H1 (cell line): ENCODE measurements around the gene RADX. TPM values are rescaled to one million over a fixed set of nuclear protein-coding genes. Genes with fewer than 3 reads are reported as not detected.

Experiments used
- CTCF ChIA-PET: fragments of 300-600 bp; sonication (Branson Sonifier 250); formaldehyde crosslinking; loops from one replicate; lab custom pipeline; 2021; ENCODE audit not compliant: partially characterized antibody; lab: Charles Lee
- POLR2A ChIA-PET: fragments of 300-600 bp; sonication (Branson Sonifier 250); formaldehyde crosslinking; loops from one replicate; lab custom pipeline; 2021; ENCODE audit warnings: inconsistent platforms; ENCODE audit not compliant: partially characterized antibody; lab: Charles Lee
- DNase-seq, 2 experiments: peaks; one replicate each; pipeline versions ENCODE4 v3.0.0 to v3.0.0-alpha.2; 2010 to 2022; ENCODE audit warnings: low spot score in 2 of 2, low read depth in 1 of 2, mixed read lengths in 1 of 2
- FAIRE-seq: peaks from 2 replicates; lab custom pipeline; 2011; peaks lifted over from hg19 to GRCh38; lab: Jason Lieb, UNC
- H2AFZ ChIP-seq: 2 replicates; pipeline ENCODE4 v1.8.1; 2012; ENCODE audit warnings: low read length, inconsistent platforms
- H2AK5ac ChIP-seq: 2 replicates; pipeline ENCODE4 v1.6.1; 2013; ENCODE audit warnings: low read depth, low read length
- H2BK120ac ChIP-seq: replicated peaks from 2 replicates; pipeline ENCODE3; 2013; ENCODE audit warnings: low read depth, low read length, inconsistent platforms
- H2BK12ac ChIP-seq: 2 replicates; pipeline ENCODE4 v1.6.1; 2013; ENCODE audit warnings: low read depth, low read length
- H2BK15ac ChIP-seq: 2 replicates; pipeline ENCODE4 v1.6.1; 2013; ENCODE audit warnings: low read length
- H2BK20ac ChIP-seq: 2 replicates; pipeline ENCODE4 v1.6.1; 2013; ENCODE audit warnings: low read length
- H2BK5ac ChIP-seq: 2 replicates; pipeline ENCODE4 v1.6.1; 2013; ENCODE audit warnings: low read depth, low read length
- H3K14ac ChIP-seq: 2 replicates; pipeline ENCODE4 v1.6.1; 2013; ENCODE audit warnings: inconsistent platforms; ENCODE audit not compliant: insufficient read length
- H3K18ac ChIP-seq: 2 replicates; pipeline ENCODE4 v1.6.1; 2013; ENCODE audit warnings: low read length; ENCODE audit errors: extremely low read depth
- H3K23ac ChIP-seq: 2 replicates; pipeline ENCODE4 v1.6.1; 2013; ENCODE audit warnings: inconsistent platforms; ENCODE audit not compliant: insufficient read length
- H3K23me2 ChIP-seq: 2 replicates; pipeline ENCODE4 v1.6.1; 2013; ENCODE audit warnings: low read depth, low read length
- H3K27ac ChIP-seq: 2 replicates; pipeline ENCODE4 v1.6.1; 2011; ENCODE audit warnings: low read depth, low read length, inconsistent platforms
- H3K27me3 ChIP-seq, 4 experiments: replicated peaks in 1 of 4; 1 replicate in 1 of 4; 2 replicates in 3 of 4; pipeline versions ENCODE4 v1.6.1 to v1.8.1; 2011 to 2013; ENCODE audit warnings: low read length in 3 of 4, mild to moderate bottlenecking in 3 of 4, inconsistent platforms in 2 of 4, mixed read lengths in 2 of 4, moderate library complexity in 1 of 4; ENCODE audit not compliant: control insufficient read depth in 3 of 4, insufficient read depth in 3 of 4; ENCODE audit errors: extremely low read depth in 1 of 4
- H3K36me3 ChIP-seq, 4 experiments: 2 replicates each; pipeline versions ENCODE4 v1.6.1 to v1.8.1; 2011 to 2013; ENCODE audit warnings: mild to moderate bottlenecking in 4 of 4, low read length in 3 of 4, moderate library complexity in 2 of 4, control low read depth in 1 of 4, inconsistent platforms in 1 of 4; ENCODE audit not compliant: insufficient read depth in 4 of 4, control insufficient read depth in 2 of 4
- H3K4ac ChIP-seq: replicated peaks from 2 replicates; pipeline ENCODE3; 2013; ENCODE audit warnings: low read length, low read depth, mixed read lengths, inconsistent platforms; ENCODE audit not compliant: insufficient read length
- H3K4me1 ChIP-seq, 4 experiments: replicated peaks in 1 of 4; 1 replicate in 1 of 4; 2 replicates in 3 of 4; pipeline versions ENCODE4 v1.6.1 to v1.8.1; 2011 to 2013; ENCODE audit warnings: low read length in 3 of 4, inconsistent platforms in 2 of 4, mixed read lengths in 1 of 4; ENCODE audit not compliant: insufficient read depth in 4 of 4, control insufficient read depth in 3 of 4
- H3K4me2 ChIP-seq, 2 experiments: 2 replicates each; pipeline versions ENCODE4 v1.6.1 to v1.8.1; 2011 to 2013; ENCODE audit warnings: low read depth in 2 of 2, low read length in 2 of 2, control low read depth in 1 of 2, inconsistent platforms in 1 of 2, mild to moderate bottlenecking in 1 of 2; ENCODE audit not compliant: insufficient read depth in 1 of 2
- H3K4me3 ChIP-seq, 4 experiments: fragments of 200-600, 300-600 bp in 1 of 4; sonication (generic), shearing (Covaris generic), sonication (Bioruptor Twin) in 1 of 4; 2 replicates each; pipeline versions ENCODE4 v1.5.1 to v1.8.1; 2011 to 2016; ENCODE audit warnings: low read length in 4 of 4, low read depth in 3 of 4, control low read depth in 2 of 4, inconsistent platforms in 2 of 4, mild to moderate bottlenecking in 2 of 4, mixed read lengths in 1 of 4, moderate library complexity in 1 of 4; ENCODE audit not compliant: insufficient read depth in 2 of 4; ENCODE audit errors: extremely low read depth in 1 of 4
- H3K56ac ChIP-seq: replicated peaks from 2 replicates; pipeline ENCODE3; 2013; ENCODE audit warnings: low read depth, mild to moderate bottlenecking, mixed read lengths, low read length, inconsistent platforms; ENCODE audit not compliant: insufficient read length
- H3K79me1 ChIP-seq: 2 replicates; pipeline ENCODE4 v1.6.1; 2013; ENCODE audit warnings: low read depth, low read length, control low read depth
- H3K79me2 ChIP-seq, 2 experiments: 2 replicates each; pipeline versions ENCODE4 v1.6.1 to v1.8.1; 2012 to 2013; ENCODE audit warnings: low read length in 2 of 2, mild to moderate bottlenecking in 2 of 2, inconsistent platforms in 1 of 2; ENCODE audit not compliant: insufficient read depth in 2 of 2, control insufficient read depth in 1 of 2
- H3K9ac ChIP-seq, 4 experiments: replicated peaks in 1 of 4; 1 replicate in 1 of 4; 2 replicates in 3 of 4; pipeline versions ENCODE4 v1.6.1 to v1.8.1; 2011 to 2013; ENCODE audit warnings: low read depth in 3 of 4, low read length in 3 of 4, control low read depth in 2 of 4, mild to moderate bottlenecking in 2 of 4, moderate library complexity in 2 of 4, inconsistent platforms in 1 of 4; ENCODE audit errors: extremely low read depth in 1 of 4
- H3K9me3 ChIP-seq, 2 experiments: 2 replicates each; pipeline versions ENCODE4 v1.6.1 to v1.8.1; 2012 to 2013; ENCODE audit warnings: mild to moderate bottlenecking in 2 of 2, moderate library complexity in 2 of 2, control low read depth in 1 of 2, inconsistent platforms in 1 of 2, low read depth in 1 of 2, low read length in 1 of 2, mixed read lengths in 1 of 2; ENCODE audit not compliant: insufficient read depth in 2 of 2
- H4K20me1 ChIP-seq, 2 experiments: replicated peaks in 1 of 2; 2 replicates each; pipeline versions ENCODE3 to v1.8.1; 2011 to 2013; ENCODE audit warnings: inconsistent platforms in 2 of 2, low read length in 2 of 2, mild to moderate bottlenecking in 1 of 2; ENCODE audit not compliant: insufficient read depth in 2 of 2, control insufficient read depth in 1 of 2
- H4K5ac ChIP-seq: 2 replicates; pipeline ENCODE4 v1.6.1; 2013; ENCODE audit warnings: low read length, low read depth, mixed read lengths, inconsistent platforms; ENCODE audit not compliant: insufficient read length
- H4K8ac ChIP-seq: 2 replicates; pipeline ENCODE4 v1.8.0; 2013; ENCODE audit warnings: mild to moderate bottlenecking, moderate library complexity, low read length, inconsistent platforms; ENCODE audit not compliant: insufficient read depth; ENCODE audit errors: extremely low read depth
- H4K91ac ChIP-seq: replicated peaks from 2 replicates; pipeline ENCODE3; 2013; ENCODE audit warnings: low read length, mixed read lengths, inconsistent platforms; ENCODE audit not compliant: insufficient read length
- MAFK ChIP-seq: IDR thresholded peaks from 2 replicates; pipeline ENCODE4 v1.6.1; 2012; ENCODE audit warnings: low read depth, mild to moderate bottlenecking, improper control_type of control experiment, low read length
- WGBS, 2 experiments: shearing (Covaris generic) in 1 of 2; methylation state at CpG; one replicate each; pipeline versions ENCODE4 v1.1.6 to v1.1.7; 2013 to 2015; ENCODE audit warnings: low lambda C conversion rate in 2 of 2, mixed read lengths in 2 of 2, inconsistent platforms in 1 of 2, low coverage in 1 of 2, missing lambda C conversion rate in 1 of 2; ENCODE audit not compliant: insufficient replicate concordance in 2 of 2, insufficient coverage in 1 of 2, insufficient read length in 1 of 2; ENCODE audit errors: extremely low coverage in 1 of 2, missing lambda C conversion rate in 1 of 2; 5-methylcytosine and 5-hydroxymethylcytosine counted together
- polyA plus RNA-seq, 7 experiments: library from polyadenylated mRNA; depleted of rRNA in 3 of 7; stranded (reverse) in 5 of 7; unstranded in 2 of 7; fragments of >200 nt in 5 of 7; fragments of 200-250 nt in 2 of 7; gene quantifications; 1 replicate in 5 of 7; 2 replicates in 1 of 7; 4 replicates in 1 of 7; pipeline versions ENCODE4 v1.2.1 to v1.2.3, GENCODE V29; 2011 to 2013; ENCODE audit warnings: missing spikeins in 2 of 7, mixed read lengths in 2 of 7
- total RNA-seq: library from RNA; stranded (reverse); fragmentation: NEBNext Ultra II Directional; extraction: Animal tissue kit (Norgen Biotek cat#: 25700); gene quantifications from 2 replicates; pipeline ENCODE4 v1.2.1, GENCODE V29; 2021

Gene RADX
- total and polyA plus RNA-seq, 2 of the 8 experiments (the other 6 are each of a cell fraction or from before 2014, with no cell fraction given): 1.7 to 4.5 TPM

- no peak for DNase-seq
- Histone ChIP-seq H3K79me1 (no peaks in the 10 kb centered on the region), H3K4me2 (peak overlapping the region; percentile 70 to 84; a peak in 2 of 4 replicates), H3K9me3 (no peaks in the 10 kb centered on the region), H2BK12ac (no peak overlapping the region), H3K27ac (no peak overlapping the region)
- no peak for TF ChIP-seq MAFK
- TF ChIP-seq, all 59 proteins: peak for 0
- no peak overlapping the region for H2AFZ ChIP-seq
- H4K8ac ChIP-seq: no peak overlapping the region
- CTCF ChIA-PET: no interaction called here
- H3K56ac ChIP-seq: no peak overlapping the region
- H3K23ac ChIP-seq: no peak overlapping the region
- H2BK15ac ChIP-seq: no peak overlapping the region
- H3K9ac ChIP-seq: no peak overlapping the region
- no peak overlapping the region for H3K4ac ChIP-seq
- no peak overlapping the region for H3K14ac ChIP-seq
- no peak overlapping the region for H2AK5ac ChIP-seq
- H2BK20ac ChIP-seq: no peak overlapping the region
- no peaks in the 10 kb centered on the region for H3K36me3 ChIP-seq
- no peak overlapping the region for H3K18ac ChIP-seq
- H3K23me2 ChIP-seq: peaks cover 2% of the 10 kb centered on the region; the same call in 1 of the 2 replicates
- no peaks in the 10 kb centered on the region; a peak in 1 of 7 replicates for H3K27me3 ChIP-seq
- no peak for FAIRE-seq
- no peaks in the 10 kb centered on the region for H4K20me1 ChIP-seq
- no peak overlapping the region for H2BK5ac ChIP-seq
- POLR2A ChIA-PET: no interaction called here
- H4K91ac ChIP-seq: no peak overlapping the region
- peak overlapping the region in 1 of 4 experiments; percentile 74; a peak in 2 of 8 replicates for H3K4me3 ChIP-seq
- H2BK120ac ChIP-seq: no peak overlapping the region
- no peak overlapping the region for H4K5ac ChIP-seq
- H3K4me1 ChIP-seq: 0 out of 7 replicates have a peak, but pooled peaks cover 0 to 2% (median 0%) of the 10 kb centered on the region in 4 experiments
- WGBS, 2 experiments: 60% methylated on average over 4 of the region's 4 CpGs; no CpG with 5 or more reads in 1 of the 2 experiments
- no peaks in the 10 kb centered on the region for H3K79me2 ChIP-seq
Observed at GRCh38 chrX:106613277-106613676, 1.5 kb downstream of the RADX start.
